Endometrial microvascular endothelial cells (primary cell): ENCODE data around the gene ITGA7. TPM values are rescaled to one million over a fixed set of nuclear protein-coding genes. Genes with fewer than 3 reads are reported as not detected.
"Not testable (repeated sequence)": the region's sequence is repeated elsewhere in the genome, so short reads cannot be mapped to it uniquely, and the experiment has no call there.

Source experiments
- in situ Hi-C: cut with HindIII; loops from 2 replicates; pipeline ENCODE4 v1.10.0; 2017; ENCODE audit warnings: low sequenced_read_pairs, low pct_unique_long_range_greater_than_20kb; ENCODE audit errors: inconsistent ontology term
- total RNA-seq: library from RNA; depleted of rRNA; stranded (reverse); fragments of >200 nt; gene quantifications from one replicate; pipeline ENCODE4 v1.2.3, GENCODE V29; 2015; ENCODE audit errors: inconsistent ontology term

ITGA7 gene
- total RNA-seq, 1 donor from 2014 or later: not detected

DNA sequence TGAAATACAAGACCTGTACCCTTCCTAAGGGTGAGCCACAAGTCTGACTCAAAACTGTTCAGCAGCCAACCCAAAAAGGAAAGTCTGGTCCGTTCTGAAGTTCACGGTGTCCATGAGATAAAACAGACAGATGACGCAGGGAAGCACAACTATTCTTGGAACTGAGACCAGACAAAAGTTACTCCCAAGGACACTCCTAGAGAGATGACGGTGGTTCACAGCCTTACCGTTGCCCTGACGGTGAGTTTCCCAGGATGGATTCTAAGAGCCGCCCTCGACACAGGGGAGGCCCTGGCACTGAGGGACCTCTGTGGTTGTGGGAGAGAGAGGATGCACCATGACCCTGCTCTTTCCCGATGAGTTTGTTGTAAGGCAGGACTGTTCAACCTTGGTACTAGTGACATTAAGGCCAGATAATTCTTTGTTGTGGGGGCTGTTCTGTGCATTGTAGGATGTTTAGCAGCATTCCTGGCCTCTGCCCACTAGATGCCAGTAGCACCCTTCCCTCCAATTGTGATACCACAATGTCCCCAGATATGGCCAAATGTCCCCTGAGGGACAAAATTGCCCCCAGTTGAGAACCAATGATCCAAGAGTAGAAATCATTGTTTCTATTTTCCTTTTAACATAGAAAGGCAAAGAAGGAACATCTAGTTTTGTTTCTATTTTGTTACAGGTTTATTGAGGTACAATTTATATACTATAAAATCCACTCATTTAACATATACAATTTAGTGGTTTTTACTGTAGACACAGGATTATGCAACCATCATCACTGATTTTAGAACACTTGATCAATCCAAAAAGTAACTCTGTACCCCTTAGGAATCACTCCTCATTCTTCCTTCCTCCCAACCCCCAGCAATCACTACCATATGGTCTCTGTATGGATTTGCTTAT is 48.0 kb downstream of the ITGA7 start:
- in situ Hi-C loops: no loop called here

DNA sequence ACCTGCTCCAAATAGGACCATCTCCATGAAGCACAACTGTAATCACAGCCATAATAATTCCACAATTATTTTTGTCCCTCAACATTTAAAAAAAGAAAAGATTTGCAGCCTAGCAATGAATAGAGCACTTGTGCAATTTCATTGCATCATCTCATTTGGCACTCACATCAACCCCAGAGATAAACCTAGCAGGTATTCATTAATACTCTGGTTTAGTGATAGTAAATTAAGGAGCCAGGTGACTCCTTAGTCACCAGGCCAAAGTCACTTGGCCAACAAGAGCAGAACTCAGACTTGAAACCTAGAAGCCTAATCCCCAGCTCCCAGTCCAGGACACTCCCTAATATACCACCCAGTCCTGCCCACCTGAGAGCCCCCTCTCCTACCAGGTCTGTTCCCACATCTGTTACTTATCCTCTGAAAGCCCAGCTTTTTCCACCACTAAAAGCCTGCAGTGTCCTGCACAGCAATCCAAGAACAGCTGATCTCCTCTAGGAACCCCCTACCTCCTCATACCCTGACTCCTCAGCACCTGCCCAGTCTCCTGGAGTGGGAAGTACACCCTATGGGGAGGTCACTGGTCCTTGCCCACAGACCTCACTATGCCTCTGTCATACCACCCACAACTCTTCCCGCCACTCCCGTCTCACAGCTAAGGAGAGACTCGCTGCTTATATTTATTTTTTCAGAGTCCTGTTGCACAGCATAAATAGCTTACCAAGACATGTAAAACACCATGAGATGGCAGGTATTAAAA is 48.9 kb downstream of the ITGA7 start:
- in situ Hi-C loops: no loop called here

DNA sequence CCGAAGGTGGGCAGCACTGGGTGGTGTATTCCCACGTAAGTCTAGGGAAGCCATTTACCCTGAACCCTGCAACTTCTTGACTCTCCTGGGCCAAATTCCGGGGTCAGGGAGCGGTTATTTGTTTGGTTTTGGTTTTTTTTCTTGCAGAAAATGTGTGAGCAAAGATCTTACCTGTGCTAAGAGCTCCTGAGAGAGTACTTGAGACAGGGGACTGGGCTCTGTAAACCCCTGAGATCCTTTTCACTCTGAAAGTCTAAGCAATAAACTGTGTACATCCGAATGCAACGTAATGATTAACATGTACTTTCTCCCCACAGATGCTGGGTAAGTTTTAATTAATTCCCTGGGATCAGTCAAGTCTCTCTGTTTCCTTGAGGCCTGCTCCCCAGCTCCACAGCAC is 49.5 kb downstream of the ITGA7 start:
- in situ Hi-C loops: no loop called here

DNA sequence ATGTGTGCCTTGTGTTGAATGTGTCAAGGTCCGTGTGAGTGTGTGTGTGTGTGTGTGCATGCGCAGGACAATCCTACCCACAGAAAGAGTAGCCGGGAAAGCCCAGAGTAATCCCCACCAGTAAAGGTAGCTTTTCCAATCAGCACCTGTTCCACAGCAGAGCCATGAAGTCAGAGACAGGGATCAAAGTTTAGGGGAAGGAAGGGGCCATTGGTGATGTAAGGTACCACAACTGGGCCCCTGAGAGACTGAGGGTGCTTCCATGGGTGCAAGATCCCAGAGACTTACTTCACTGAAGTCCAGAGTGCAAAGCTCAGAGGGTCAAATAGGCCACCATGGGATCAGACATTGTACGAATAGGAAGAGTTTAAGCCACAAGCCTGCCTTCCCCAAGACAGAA is 50.5 kb downstream of the ITGA7 start:
- in situ Hi-C loops: no loop called here

DNA sequence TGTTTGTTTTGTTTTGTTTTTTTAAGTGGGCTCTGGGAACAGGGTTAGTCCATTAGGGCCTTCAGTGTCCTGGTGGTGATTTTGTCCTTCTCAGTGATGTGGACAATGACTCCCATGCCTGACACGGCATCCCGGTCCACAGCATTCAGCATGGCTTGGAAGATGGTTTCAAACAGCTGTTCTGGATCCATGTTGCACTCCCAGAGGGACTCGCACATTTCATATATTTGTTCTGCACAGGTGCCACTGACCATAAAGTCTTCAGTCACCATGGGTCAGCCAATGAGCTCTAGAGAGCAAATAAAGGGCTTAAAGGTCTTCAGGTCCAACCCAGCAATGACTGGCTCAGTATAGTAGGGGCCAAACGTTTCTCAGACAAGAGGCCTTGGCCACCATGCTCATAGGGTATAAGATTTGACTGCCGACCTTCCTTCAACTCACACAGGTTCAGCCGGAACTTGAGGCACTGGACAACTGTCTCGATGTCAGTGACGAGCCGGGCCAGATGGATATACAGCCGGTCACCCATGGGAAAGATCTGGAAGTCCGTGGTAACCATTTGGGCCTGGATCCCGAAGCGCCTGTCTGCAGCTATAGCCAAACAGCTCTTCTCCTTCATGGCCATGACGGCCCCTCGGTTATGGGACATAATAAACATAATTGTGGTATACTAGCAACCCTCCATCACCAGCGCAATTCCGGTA is 53.0 kb downstream of the ITGA7 start:
- in situ Hi-C loops: no loop called here

DNA sequence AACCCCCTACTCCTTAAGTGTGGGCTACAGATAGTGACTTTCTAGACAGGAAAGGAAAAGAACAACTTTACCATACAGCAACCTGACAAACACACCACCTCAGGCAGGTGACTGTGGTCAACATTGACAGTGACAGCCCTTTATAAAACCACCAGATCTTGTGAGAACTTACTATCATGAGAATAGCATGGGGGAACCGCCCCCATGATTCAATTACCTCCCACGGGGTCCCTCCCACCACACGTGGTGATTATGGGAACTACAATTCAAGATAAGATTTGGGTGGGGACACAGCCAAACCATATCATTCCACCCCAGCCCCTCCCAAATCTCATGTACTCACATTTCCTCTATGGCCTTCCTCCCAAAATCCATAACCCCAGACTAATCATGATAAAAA is 54.7 kb downstream of the ITGA7 start:
- in situ Hi-C loops: no loop called here

DNA sequence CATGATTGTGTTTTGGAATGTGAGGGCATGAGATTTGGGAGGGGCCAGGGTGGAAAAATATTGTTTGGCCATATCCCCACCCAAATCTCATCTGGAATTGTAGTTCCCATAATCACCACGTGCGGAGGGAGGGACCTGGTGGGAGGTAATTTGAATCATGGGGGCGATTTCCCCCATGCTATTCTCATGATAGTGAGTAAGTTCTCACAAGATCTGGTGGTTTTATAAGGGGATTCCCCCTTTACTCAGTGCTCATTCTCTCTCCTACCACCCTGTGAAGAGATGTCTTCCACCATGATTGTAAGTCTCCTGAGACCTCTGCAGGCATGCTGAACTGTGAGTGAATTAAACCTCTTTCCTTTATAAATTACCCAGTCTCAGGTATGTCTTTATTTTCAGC is 55.4 kb downstream of the ITGA7 start:
- in situ Hi-C loops: no loop called here

DNA sequence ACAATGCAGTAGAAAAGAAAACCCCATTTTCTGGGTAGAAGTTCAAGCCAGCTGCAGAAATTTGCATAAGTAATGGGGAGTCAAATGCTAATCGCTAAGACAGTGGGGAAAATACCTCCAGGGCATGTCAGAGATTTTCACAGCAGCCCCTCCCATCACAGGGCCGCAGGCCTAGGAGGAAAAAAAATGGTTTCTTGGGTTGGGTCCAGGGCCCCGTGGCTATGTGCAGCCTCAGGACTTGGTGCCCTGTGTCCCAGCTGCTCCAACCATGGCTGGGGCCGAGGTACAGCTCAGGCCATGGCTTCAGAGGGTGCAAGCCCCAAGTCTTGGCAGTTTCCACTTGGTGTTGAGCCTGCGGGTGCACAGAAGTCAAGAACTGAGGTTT is 56.4 kb downstream of the ITGA7 start:
- in situ Hi-C loops: no loop called here

DNA sequence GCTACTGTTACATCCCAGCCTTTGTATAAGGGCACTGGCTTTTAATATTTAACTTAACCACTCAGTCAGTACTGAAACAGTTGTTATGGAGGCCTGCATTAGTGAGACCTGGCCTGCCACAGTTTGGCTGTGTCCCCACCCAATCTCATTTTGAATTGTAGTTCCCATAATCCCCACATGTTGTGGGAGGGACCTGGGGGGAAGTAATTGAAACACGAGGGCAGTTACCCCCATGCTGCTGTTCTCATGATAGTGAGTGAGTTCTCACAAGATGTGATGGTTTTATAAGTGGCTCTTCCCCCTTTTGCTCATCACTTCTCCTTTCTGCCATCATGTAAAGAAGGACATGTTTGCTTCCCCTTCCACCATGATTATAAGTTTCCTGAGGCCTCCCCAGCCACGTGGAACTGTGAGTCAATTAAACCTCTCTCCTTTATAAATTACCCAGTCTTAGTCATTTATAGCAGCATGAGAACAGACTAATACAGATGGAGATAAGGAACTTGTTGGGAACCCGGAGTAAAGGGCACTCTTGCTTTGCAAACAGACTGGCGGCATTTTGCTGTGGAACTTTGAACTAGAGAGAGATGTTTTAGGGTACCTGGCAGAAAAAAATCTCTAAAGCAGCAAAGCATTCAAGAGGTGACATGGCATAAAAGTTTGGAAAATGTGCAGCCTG is 56.9 kb downstream of the ITGA7 start:
- in situ Hi-C loops: not testable (repeated sequence)

DNA sequence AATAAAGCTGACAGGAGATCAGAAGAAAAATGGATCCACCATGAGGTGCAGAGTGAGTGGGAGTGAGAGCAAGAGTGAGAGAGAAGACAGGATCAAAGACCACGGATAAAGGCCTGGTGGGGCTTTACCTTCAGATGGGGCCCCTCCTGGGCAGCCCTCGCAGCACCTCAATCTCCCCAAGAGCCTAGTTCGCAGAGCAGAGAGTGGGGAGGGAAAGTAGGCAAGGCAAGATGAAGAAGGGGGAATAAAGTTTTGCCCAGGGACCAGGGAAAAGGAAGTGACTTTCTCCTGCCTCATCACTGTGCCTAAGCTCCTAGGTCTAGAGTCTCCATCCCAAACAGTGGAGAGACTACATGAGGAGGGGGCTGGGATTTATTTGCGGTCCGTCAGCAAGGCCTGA is 60.7 kb downstream of the ITGA7 start:
- in situ Hi-C loops: no loop called here

DNA sequence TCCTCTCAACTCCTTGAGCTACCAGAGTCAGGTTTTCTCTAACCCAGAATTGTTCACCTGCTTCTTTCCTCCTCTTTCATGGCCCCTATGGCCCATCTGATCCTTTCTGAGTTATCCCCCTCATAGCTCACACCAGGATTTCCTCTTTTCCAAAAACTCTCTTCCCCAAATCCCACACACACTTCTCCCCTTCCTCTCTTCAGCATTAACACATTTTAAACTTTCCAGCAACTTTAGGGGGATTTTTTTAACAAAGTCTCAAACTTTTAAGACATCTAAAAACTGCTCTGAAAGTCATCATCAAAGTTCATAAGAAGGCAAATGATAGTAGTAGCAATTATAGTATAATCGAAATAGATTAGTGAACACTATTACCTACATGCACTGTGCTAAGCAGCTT is 63.1 kb downstream of the ITGA7 start:
- in situ Hi-C loops: no loop called here

DNA sequence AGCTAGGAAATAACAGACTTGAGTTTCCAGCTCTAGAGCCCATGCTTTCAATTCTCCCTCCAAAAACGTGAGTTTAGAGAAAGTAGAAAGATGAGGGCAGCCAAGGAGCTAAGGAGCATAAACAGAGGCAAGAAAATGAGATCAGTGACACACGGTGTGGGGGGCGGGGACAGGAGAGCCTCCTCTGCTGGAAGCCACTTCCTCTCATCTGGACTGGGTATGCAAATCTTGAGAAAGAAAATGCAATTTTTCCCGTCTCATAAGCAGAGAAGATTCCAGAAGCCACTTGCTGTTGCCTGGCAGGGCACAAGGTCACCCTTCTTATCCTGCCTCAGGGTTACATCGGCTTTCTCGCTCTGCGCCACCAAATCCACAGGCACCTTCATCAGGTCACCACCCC is 65.0 kb downstream of the ITGA7 start:
- in situ Hi-C loops: no loop called here

DNA sequence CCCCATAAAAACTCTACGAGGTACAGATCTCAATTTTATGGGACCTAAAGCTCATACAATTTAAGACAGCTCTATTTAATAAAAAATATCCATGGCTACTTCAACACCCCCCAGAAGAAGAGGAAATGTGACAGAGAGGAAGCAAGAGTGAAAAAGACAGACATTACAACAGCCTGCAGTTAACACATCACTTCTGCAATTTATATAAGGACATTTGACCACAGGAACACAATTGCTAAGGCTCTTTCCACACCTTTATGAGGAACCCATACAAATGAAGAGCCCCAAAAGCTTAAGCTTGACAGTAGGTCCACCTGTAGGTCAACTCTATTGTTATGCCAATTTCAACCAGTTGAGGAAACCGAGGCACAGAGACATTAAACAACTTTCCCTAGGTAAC is 65.4 kb downstream of the ITGA7 start:
- in situ Hi-C loops: no loop called here

DNA sequence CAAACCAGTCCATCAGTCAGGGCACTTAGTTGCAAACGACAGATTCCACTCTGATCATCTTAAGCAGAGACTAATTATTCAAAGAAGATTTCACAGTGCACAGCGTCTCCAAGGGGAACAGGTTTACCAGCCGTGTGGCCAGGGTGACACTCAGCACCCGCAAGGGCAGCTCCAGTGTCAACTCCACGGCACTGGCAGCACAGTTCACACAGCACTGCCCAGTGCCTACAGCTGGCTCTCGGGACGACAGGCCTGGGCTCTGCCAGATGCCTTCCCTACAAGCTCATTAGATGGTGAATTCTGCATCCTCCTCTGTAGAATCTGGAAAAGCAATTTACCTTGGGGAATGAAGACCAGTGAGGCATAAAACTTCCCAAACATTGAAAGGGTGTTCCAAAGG is 66.1 kb downstream of the ITGA7 start:
- in situ Hi-C loops: no loop called here

DNA sequence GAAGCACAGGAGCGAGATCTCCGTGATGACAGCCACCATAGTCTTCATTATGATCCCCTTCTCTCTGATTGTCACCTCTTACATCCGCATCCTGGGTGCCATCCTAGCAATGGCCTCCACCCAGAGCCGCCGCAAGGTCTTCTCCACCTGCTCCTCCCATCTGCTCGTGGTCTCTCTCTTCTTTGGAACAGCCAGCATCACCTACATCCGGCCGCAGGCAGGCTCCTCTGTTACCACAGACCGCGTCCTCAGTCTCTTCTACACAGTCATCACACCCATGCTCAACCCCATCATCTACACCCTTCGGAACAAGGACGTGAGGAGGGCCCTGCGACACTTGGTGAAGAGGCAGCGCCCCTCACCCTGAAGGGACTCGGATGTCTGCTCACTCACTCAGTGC is 70.2 kb downstream of the ITGA7 start:
- in situ Hi-C loops: no loop called here

DNA sequence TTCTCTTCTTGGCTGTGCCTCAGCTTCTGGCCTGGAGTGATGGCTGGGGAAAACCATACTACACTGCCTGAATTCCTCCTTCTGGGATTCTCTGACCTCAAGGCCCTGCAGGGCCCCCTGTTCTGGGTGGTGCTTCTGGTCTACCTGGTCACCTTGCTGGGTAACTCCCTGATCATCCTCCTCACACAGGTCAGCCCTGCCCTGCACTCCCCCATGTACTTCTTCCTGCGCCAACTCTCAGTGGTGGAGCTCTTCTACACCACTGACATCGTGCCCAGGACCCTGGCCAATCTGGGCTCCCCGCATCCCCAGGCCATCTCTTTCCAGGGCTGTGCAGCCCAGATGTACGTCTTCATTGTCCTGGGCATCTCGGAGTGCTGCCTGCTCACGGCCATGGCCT is 70.9 kb downstream of the ITGA7 start, which contains the start of gene OR10P1:
Gene OR10P1 (plus strand): TSS at position 40 of the 400 bp plus-strand sequence. CDS start 0 bp downstream, at position 40.
- in situ Hi-C loops: no loop called here

DNA sequence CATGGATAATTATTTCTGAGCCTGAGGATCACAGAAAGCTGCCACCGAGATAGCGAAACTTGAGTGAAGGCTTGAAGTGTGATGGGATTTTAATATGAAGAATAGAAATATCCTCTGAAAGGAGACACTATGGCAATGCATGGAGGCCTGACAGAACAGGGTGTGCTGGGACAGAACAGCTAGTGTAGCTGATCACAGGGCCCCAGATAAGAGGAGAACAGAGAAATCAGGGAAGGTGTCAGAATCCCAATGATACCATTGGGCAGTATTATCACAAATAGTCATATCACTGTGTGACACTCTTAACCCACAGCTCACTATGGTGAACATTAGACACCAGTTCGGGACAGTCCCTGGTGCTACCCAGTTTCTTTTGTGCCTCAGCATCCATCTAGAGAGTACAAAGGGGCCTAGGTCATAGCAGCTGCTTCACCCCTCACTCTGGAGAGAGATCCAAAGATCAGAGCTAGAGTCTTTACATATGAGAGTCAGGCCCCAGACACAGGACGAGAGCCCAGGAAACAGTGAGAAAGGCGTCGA is 71.5 kb downstream of the ITGA7 start:
- in situ Hi-C loops: no loop called here
